SK-N-SH (cell line): ENCODE data around the gene SEMA3F. TPM values are rescaled to one million over a fixed set of nuclear protein-coding genes. Genes with fewer than 3 reads are reported as not detected.

ENCODE experiments used
- CTCF ChIA-PET: fragments of 300-600, 350-600 bp; formaldehyde crosslinking; extraction: SDS; loops from one replicate; lab custom pipeline; 2021; lab: Yijun Ruan, JAX
- POLR2A ChIA-PET: fragments of 350-600 bp; sonication (Branson Sonifier 250); formaldehyde crosslinking; extraction: SDS; loops from one replicate; lab custom pipeline; 2020; ENCODE audit warnings: antibody characterized with exemption, inconsistent platforms; lab: Yijun Ruan, JAX
- DNase-seq: peaks from one replicate; pipeline ENCODE4 v3.0.0; 2012
- H2AFZ ChIP-seq: fragments of 200-600 bp; sonication (generic); 2 replicates; pipeline ENCODE4 v1.8.1; 2016; ENCODE audit warnings: antibody characterized with exemption, mild to moderate bottlenecking, low read depth
- H3F3A ChIP-seq: fragments of 200-600 bp; sonication (generic); replicated peaks from 2 replicates; pipeline ENCODE3; 2016; ENCODE audit warnings: antibody characterized with exemption, mild to moderate bottlenecking; ENCODE audit not compliant: insufficient read depth
- H3K27ac ChIP-seq, 2 experiments: fragments of 200-500 bp in 1 of 2; fragments of 200-600 bp in 1 of 2; sonication (Bioruptor generic) in 1 of 2; sonication (generic), shearing (Covaris generic) in 1 of 2; 2 replicates each; pipeline versions ENCODE4 v1.5.1 to v1.6.1; 2014 to 2016; ENCODE audit warnings: low read depth in 2 of 2, inconsistent platforms in 1 of 2, low read length in 1 of 2, mild to moderate bottlenecking in 1 of 2, mixed read lengths in 1 of 2
- H3K27me3 ChIP-seq: fragments of 200-600 bp; sonication (generic), shearing (Covaris generic); 2 replicates; pipeline ENCODE4 v1.6.1; 2016; ENCODE audit warnings: mixed run types; ENCODE audit not compliant: insufficient read depth
- H3K36me3 ChIP-seq, 2 experiments: fragments of 200-500 bp in 1 of 2; fragments of 200-600 bp in 1 of 2; sonication (Bioruptor generic) in 1 of 2; sonication (generic) in 1 of 2; replicated peaks in 1 of 2; 2 replicates each; pipeline versions ENCODE3 to v1.5.1; 2014 to 2016; ENCODE audit warnings: low read length in 1 of 2, mild to moderate bottlenecking in 1 of 2; ENCODE audit not compliant: insufficient read depth in 2 of 2, control insufficient read depth in 1 of 2
- H3K4me1 ChIP-seq, 2 experiments: fragments of 200-500 bp in 1 of 2; fragments of 200-600 bp in 1 of 2; sonication (Bioruptor generic) in 1 of 2; sonication (generic), shearing (Covaris generic) in 1 of 2; 2 replicates each; pipeline versions ENCODE4 v1.5.1 to v1.6.1; 2014 to 2016; ENCODE audit warnings: low read depth in 1 of 2, low read length in 1 of 2, mixed run types in 1 of 2; ENCODE audit not compliant: insufficient read depth in 2 of 2, control insufficient read depth in 1 of 2
- H3K4me2 ChIP-seq: fragments of 200-600 bp; sonication (generic), shearing (Covaris generic); 2 replicates; pipeline ENCODE4 v1.6.1; 2017; ENCODE audit warnings: mixed run types
- H3K4me3 ChIP-seq, 2 experiments: fragments of 200-500 bp in 1 of 2; fragments of 200-600 bp in 1 of 2; sonication (Bioruptor generic) in 1 of 2; sonication (generic), shearing (Covaris generic) in 1 of 2; 2 replicates each; pipeline versions ENCODE4 v1.5.1 to v1.8.1; 2014 to 2016; ENCODE audit warnings: low read depth in 2 of 2, inconsistent platforms in 1 of 2, low read length in 1 of 2, mild to moderate bottlenecking in 1 of 2, mixed read lengths in 1 of 2, moderate library complexity in 1 of 2
- H3K79me2 ChIP-seq: fragments of 200-600 bp; sonication (generic); 2 replicates; pipeline ENCODE4 v1.8.1; 2017; ENCODE audit warnings: mild to moderate bottlenecking; ENCODE audit not compliant: insufficient read depth
- H3K9ac ChIP-seq: fragments of 200-600 bp; sonication (generic); 2 replicates; pipeline ENCODE4 v1.6.1; 2017; ENCODE audit warnings: mixed run types
- H3K9me2 ChIP-seq: fragments of 200-600 bp; sonication (generic); 2 replicates; pipeline ENCODE4 v1.6.1; 2017; ENCODE audit warnings: mixed run types
- H3K9me3 ChIP-seq: fragments of 200-600 bp; sonication (generic); 2 replicates; pipeline ENCODE4 v1.6.1; 2017; ENCODE audit warnings: mixed run types, mild to moderate bottlenecking, moderate library complexity
- H4K20me1 ChIP-seq: fragments of 200-600 bp; sonication (generic); 2 replicates; pipeline ENCODE4 v1.6.1; 2017; ENCODE audit warnings: mild to moderate bottlenecking, mixed run types; ENCODE audit not compliant: insufficient read depth
- CTCF ChIP-seq: fragments of 200-600 bp; sonication (generic); IDR thresholded peaks from 2 replicates; pipeline ENCODE4 v1.6.1; 2017; ENCODE audit warnings: antibody characterized with exemption, mild to moderate bottlenecking, moderate library complexity
- EP300 ChIP-seq, 2 experiments: IDR thresholded peaks; 2 replicates each; pipeline versions ENCODE4 v1.4.0 to v1.6.1; 2012; ENCODE audit warnings: borderline replicate concordance in 1 of 2, low read depth in 1 of 2, low read length in 1 of 2
- FOXJ3 ChIP-seq: sonication (generic); formaldehyde crosslinking; IDR thresholded peaks from 2 replicates; pipeline ENCODE4 v1.5.1; 2020; ENCODE audit warnings: mild to moderate bottlenecking, missing genetic modification reagents
- NRF1 ChIP-seq: IDR thresholded peaks from 2 replicates; pipeline ENCODE4 v1.6.1; 2012; ENCODE audit warnings: low read depth, mild to moderate bottlenecking, low read length
- RAD21 ChIP-seq: IDR thresholded peaks from 2 replicates; pipeline ENCODE4 v1.6.1; 2012; ENCODE audit warnings: mild to moderate bottlenecking, low read length
- REST ChIP-seq: IDR thresholded peaks from 2 replicates; pipeline ENCODE4 v1.6.1; 2012; ENCODE audit warnings: mild to moderate bottlenecking, low read depth, low read length, moderate library complexity
- RXRA ChIP-seq: IDR thresholded peaks from 2 replicates; pipeline ENCODE4 v1.4.0; 2012; ENCODE audit warnings: low read depth, mild to moderate bottlenecking, borderline replicate concordance
- SMC3 ChIP-seq: IDR thresholded peaks from 2 replicates; pipeline ENCODE4 v1.6.1; 2012; ENCODE audit warnings: low read depth, low read length, improper control_type of control experiment
- WGBS: methylation state at CpG from one replicate; pipeline ENCODE4 v1.1.6; 2017; ENCODE audit warnings: low lambda C conversion rate; 5-methylcytosine and 5-hydroxymethylcytosine counted together
- polyA plus RNA-seq, 3 experiments: library from polyadenylated mRNA; depleted of rRNA; stranded (reverse); fragments of >200 nt; gene quantifications; 2 replicates each; pipeline ENCODE4 v1.2.3, GENCODE V29; 2012

SEMA3F gene
- polyA plus RNA-seq, 1 of the 3 experiments (the other 2 are of a cell fraction): 30.4 TPM

DNA sequence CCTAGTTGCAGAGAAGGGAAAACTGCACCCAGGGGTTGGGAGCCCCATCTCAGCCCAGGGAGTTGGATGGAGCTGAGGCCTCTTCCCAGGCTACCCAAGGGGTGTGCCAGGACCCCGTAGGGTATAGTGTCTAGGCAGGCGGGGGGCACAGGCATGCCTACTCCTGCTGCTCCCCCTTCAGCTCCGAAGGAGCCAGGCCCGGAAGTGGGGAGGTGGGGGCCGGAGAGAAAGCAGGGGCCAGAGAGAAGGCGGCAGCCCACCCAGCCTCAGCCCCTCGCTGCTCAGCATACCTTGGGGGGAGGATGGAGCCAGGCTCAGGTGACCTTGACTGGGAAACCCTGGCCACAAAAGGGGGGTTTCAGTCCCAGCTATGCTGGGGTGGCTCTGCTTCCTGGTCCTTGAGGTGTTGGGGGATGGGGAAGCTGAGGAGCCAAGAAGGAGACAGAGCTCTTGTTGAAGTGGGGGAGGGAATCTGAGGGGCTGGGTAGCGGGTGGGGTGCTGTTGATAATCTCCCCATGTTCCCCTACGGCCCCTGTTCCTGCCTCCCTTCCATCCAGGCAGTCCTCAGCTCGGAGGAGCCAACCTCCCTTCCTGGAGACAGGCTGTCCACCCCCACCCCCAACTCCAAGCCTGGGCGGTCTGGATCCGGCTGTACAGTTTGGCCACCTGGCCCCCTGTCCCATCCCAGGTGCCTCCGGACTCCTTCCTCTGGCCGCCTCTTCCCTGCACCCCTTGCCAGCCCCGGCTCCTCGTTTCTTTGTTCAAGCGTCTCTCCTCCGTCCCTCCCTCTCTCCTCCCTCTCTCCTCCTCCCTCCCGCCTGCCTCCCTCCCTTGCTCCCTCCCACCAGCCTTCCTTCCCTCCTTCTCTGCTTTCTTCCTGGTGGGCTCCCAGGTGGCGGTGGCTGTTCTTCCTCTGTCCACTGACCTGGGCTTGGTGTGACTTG is 1.7 kb downstream of the SEMA3F start:
- ChIA-PET POLR2A (no interaction called here), CTCF (interaction anchor here (0.6 to 2.4 kb wide), 15 partner anchors 8 to 118 kb away, joined by 3 to 20 read pairs (median 5); no protein-coding TSS in a partner anchor)
- H3K4me1 ChIP-seq: peaks cover 22 to 29% of the 10 kb centered on the region in 2 experiments; a peak in 3 of 4 replicates
- TF ChIP-seq RXRA: no peak
- no peak for TF ChIP-seq REST
- no peak for TF ChIP-seq RAD21
- no peak for TF ChIP-seq NRF1
- TF ChIP-seq EP300 (IDR thresholded peaks at IDR 0.05; ENCODE audit: borderline replicate concordance in 1 of 2, low read depth in 1 of 2, low read length in 1 of 2): no peak
- no peak for TF ChIP-seq CTCF
- no peak for TF ChIP-seq SMC3
- no peak for TF ChIP-seq FOXJ3 (CRISPR knock-in tag)
- peaks cover 26% of the 10 kb centered on the region for H3K79me2 ChIP-seq
- H3K4me3 ChIP-seq: peak overlapping the region; percentile 64 to 67; a peak in 2 of 4 replicates
- no peaks in the 10 kb centered on the region for H3F3A ChIP-seq
- peak overlapping the region; percentile 54; the same call in 1 of the 2 replicates for H3K9ac ChIP-seq
- no peaks in the 10 kb centered on the region for H4K20me1 ChIP-seq
- 63% methylated on average over 14 of the region's 20 CpGs for WGBS
- H3K27me3 ChIP-seq: no peaks in the 10 kb centered on the region
- H2AFZ ChIP-seq: no peak overlapping the region
- H3K27ac ChIP-seq: peak overlapping the region in 1 of 2 experiments; percentile 57; a peak in 1 of 4 replicates
- peaks cover 0 to 3% of the 10 kb centered on the region in 2 experiments for H3K36me3 ChIP-seq
- peak overlapping the region; percentile 89 for H3K4me2 ChIP-seq
- no peaks in the 10 kb centered on the region for H3K9me2 ChIP-seq
- no peak for DNase-seq
- no peaks in the 10 kb centered on the region for H3K9me3 ChIP-seq
